ENCODE measurements around the gene CDC73. TPM values are rescaled to one million over a fixed set of nuclear protein-coding genes. Genes with fewer than 3 reads are reported as not detected.
A peak's percentile ranks its signal among the peaks of the same experiment; 100 is the strongest.

CDC73 gene
- 48.0 TPM for total RNA-seq

DNA sequence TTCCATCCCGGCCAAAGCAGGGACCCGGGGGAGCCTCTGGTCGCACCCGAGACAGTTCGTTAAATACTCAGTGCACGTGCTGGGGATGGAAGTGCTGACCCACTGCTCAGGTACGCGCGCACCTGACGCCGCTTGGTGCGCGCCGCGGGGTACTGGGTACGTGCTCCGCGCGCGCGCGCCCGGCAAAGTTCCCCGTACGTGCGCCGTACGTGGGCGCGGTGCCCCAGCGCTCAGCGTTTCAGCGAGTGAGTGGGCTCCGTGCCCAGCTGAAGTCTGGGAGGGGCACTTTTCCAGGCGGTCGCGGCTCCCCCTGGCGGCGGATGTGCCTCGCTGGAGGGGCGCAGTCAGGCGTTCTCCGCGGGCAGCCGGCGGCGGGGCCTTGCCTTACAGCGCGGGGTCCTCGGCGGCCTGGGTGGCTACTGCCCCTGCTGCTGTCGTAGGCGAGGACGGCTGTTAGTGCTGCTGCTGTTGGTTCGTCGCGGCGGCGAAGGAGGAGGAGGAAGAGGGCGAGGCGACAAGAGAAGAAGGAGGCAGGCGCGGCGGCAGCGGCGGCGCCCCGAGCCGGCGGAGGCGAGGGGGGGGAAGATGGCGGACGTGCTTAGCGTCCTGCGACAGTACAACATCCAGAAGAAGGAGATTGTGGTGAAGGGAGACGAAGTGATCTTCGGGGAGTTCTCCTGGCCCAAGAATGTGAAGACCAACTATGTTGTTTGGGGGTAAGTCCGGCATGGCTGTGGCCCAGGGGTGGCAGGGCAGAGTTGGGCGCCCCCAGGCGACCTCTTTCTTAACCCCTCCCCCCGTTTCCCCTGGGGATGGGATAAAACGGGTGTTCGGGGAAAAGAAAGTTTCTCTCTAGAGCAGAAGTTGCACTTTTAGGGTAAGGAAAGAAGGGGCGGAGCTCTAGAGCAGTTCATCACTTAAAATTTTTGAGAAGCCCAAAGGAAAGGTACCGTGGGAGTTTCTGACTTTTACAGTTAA lies at the start of gene CDC73:
Gene CDC73, plus strand, starts transcription at position 416 of the 978 bp plus-strand sequence. Its CDS starts 170 bp downstream, at position 586.
- DNase-seq: peak; percentile 98

DNA sequence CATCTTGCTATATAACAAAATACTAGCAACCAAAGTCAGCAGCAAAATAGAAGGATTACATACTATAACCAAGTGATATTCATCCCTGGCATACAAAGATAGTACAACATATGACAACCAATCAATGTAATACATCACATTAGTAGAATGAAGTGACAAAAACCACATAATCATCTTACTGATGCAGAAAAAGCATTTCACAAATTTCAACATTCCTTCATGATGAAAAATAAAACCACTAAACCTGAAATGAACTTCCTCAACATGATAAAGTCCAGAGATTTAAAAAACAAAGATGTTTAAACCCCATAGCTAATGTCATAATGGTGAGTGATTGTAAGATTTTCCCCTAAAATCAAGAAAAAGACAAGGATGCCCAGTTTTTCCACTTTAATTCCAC lies 43.8 kb upstream of the CDC73 start:
- DNase-seq: no peak

DNA sequence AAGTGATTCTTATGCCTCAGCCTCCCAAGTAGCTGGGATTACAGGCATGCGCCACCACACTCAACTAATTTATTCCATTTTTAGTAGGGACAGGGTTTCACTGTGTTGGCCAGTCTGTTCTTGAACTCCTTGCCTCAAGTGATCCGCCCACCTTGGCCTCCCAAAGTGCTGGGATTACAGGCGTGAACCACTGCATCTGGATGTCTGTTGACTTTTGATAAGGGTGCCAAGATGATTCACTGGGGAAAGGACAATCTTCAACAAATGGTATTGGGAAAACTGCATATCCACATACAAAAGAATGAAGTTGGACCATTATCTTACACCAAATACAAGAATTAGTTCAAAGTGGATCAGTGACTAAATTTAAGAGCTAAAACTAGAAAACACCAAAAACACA lies 42.6 kb upstream of the CDC73 start:
- DNase-seq: no peak

DNA sequence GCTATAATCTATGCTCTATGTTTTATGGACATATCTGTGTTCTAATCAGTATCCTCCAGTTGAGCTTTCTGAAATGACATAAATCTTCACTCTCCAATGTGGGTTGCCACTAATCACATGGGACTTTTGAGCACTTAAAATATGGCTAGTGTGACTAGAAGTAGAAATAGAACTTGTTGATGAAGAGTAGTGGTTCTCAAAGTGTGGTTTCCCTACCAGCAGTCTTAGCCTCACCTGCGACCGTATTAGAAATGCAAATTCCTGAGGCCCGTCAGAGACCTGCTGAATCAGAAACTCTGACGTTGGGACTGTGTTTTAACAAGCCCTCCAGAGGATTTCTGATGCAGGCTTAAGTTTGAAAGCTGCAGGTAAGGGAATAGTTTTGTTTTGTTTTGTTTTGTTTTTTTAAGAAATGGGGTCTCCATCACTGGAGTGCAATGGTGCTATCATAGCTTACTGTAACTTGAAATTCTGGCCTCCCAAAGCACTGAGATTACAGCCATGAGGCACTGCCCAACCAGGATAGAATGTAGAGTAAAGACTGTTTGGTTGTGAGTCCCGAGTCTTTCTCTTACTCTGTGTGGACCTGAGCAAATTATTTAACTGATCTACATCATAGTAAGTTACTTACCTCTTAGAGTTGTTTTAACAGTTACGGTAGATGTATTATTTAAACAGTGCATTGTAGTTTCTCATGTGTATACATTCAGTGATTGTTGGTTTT lies 38.3 kb upstream of the CDC73 start:
- no peak for DNase-seq

DNA sequence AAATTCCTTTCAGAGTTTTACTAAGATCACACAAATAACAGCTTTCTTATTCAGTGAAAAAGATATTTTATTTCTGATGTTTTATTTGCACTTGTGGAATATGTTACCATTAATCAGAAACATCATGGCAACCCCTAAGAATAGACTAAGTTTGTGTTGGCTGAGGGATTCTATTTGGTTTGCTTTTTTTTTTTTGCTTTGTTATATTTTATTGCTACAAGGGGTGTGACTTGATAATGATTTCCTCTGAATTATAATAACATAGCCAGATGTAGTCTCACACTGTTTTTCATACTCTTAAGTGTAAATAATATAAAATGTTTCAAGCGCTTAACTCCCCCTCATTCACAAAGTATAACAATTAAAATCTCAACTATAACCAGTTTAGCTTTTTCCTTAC lies 36.6 kb upstream of the CDC73 start:
- no peak for DNase-seq

DNA sequence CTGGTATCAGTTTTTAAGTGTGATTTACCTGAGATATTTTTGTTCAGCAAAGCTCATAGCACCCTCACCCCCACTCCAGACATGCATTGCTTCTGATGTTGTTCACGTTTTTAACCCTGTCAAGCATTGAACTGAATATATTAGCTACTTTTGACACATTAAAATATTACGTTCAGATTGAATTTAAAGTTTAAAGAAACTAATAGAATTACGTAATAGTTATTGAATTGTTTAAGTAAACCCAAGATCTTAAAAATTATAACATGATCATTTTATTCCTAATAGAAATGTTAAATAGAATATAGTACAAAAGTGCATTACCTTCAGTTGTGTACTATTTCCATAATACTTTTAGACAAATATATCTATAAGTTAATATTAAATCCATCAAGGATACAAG lies 35.5 kb upstream of the CDC73 start:
- no peak for DNase-seq

DNA sequence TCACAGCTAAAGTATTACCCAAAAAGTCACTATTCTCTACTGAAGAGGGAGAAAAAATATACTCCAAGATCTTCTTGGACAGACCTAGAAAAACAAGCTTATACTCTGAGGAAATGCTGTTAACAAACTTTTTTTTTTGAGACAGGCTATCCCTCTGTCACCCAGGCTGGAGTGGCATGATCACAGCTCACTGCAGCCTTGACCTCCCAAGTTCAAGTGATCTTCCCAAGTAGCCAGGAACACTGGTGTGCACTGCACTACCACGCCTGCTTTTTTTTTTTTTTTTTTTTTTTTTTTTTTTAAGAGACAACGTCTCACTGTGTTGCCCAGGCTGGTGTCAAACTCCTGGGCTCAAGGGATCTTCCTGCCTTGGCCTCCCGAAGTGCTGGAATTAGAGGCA lies 33.9 kb upstream of the CDC73 start:
- no peak for DNase-seq

DNA sequence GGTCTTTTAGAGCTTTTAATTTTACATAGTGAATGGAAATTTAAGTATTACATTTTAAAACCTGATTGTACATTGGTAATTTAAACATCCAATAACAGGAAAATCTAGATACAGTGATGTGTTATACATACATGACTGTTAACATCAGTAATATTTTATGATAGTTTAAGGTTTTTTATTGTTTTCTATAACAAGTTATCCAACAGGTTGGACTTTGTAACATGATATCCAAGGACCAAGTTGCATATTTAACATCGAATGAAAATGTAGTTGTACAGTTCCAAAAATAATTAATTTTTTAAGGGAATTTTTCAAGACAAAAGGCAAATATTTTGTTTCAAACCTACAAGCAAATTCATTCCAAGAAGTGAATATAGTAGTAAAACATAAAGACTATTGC lies 31.0 kb upstream of the CDC73 start:
- DNase-seq: no peak

DNA sequence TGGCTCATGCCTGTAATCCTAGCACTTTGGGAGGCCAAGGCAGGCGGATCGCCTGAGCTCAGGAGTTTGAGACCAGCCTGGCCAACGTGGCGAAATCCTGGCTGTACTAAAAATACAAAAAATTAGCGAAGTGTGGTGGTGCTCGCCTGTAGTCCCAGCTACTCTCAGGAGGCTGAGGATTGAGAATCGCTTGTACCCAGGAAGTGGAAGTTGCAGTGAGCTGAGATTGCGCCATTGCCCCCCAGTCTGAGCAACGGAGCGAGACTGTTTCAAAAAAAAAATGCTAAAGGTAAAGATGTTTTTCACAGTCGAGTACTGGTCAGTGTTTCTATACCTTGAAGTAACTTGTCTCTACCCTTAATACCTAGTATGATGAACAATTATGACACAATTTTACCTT lies 27.7 kb upstream of the CDC73 start:
- no peak for DNase-seq

DNA sequence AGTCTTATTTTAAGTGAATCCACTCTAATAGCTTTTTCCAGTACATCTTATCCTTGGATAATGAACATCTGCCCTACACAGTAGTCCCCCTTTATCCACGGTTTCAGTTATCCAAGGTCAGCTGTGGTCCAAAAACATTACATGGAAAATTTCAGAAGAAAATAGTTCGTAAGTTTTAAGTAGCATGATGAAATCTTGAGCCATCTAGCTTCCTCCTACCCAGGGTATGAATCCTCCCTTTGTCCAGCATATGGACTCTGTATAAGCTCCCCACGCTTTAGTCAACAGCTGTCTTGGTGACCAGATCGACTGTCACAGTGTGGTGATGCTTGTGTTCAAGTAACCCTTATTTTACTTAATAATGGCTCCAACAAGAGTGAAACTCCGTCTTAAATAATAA lies 19.2 kb upstream of the CDC73 start:
- peak; percentile 30 for DNase-seq

DNA sequence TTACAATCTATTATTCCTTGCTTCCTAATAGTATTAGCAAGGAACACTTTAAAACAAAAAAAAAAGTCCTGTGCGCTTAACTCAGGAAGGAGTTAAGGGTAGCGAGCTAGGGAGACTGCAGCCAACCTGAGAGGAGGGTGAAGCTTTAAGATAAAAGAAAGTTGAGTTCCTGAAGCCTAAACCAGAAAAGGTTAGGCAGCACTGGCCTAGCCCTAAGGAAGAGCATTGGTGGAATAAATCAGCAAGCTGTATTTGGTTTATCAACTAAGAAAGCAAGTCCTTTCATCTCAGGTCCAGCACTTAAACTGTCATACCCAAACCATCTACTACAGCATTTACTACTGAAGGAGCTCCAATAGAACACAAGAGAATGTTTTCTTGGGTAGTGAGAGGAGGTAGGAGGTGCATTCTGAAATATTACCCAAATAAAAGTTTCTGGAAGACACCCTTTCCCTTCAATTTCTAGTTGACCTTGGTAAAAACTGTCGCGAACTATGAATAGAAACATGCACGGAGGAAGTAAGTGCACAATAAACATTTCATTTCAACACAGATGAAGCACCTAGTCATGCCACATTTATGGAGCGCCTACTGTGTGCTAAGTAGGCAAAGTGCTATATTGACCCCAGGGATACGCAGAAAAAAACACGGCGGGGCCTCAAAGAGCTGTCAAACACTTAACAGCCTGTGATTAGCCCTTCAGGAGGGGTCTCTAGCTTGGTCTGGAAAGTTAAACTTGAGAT lies 17.9 kb upstream of the CDC73 start:
- DNase-seq: no peak

DNA sequence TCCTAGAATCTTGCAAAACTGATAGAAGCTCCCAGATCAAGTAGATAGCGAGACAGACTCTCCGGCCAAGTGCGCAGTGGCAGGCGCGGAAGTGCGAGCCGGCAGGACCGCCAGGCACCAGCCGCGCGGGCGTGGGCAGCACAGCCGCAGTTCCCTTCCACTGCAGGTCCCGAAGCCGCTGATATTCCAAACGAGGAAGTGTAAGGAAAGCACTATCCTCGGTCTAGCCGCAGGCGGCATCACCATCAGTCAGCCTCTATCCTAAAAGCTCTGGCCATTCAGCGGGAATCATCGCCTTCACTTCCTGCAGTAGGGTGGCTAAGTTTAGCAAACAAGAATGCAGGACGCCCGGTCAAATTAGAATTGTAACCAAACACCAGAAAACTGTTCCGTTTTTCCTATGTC lies 17.3 kb upstream of the CDC73 start:
- peak; percentile 60 for DNase-seq

DNA sequence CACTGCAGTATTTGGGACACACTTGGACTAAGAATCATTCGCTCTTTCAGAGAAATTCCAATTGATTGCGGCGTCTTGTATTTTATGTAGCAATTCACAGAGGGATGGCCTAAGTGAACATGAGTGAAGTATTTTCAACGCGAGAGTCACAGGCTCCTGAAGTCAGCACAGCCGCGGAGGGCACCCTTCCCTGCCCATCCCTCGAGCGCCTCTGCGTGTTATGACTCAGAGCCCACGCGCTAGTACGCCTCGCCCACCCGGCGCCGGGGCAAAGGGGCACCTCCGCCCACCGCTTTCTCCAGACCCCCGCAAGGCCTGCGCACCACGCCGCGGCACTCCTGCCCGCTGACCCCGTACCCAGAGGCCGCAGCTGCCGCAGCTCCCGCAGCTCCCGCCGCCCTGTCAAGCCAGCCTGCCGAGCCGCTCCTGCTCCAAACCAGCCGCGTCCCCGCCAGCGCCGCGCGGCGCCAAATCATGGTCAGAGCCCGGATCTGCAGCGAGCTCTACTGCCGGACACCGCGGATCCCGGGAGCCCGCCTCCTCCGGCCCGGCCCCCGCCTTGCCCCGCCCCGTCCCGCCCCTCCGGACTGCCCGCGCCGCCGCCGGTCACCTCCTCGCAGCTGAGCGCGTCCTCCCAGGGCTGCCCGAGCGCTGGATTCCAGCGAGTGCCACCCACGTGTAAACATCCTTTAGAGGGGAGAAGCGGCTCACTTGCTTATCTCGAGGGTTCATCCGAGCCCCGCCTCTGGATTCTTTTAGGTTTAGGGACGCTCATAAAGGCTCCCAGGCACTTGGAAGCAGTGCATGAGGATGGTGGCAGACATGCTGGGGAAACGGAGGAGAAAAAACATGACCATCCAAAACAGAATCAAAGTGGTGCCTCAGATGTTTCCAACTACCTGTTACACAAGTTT lies 16.7 kb upstream of the CDC73 start, which contains the start of gene GLRX2:
Gene GLRX2, minus strand, starts transcription at position 508 of the 914 bp plus-strand sequence. Its CDS starts 32 bp downstream, at position 476.
- DNase-seq: peak; percentile 90

DNA sequence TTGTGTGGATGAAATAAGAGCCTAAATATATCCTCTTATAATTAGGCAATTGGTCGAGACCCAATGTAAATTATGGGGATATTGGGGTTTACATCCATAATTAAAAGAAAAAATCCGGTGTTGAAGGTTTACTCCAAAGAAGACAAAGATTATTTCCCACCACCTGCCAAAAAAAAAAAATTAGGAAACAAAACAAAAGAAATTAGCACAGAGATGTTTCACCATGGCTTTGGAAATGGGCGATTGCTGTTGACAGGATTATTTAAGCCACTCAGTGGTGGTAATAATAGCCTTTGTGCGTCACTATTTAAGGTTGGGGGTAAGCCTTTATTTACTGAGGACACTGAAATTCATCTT lies 16.0 kb upstream of the CDC73 start:
- DNase-seq: no peak

DNA sequence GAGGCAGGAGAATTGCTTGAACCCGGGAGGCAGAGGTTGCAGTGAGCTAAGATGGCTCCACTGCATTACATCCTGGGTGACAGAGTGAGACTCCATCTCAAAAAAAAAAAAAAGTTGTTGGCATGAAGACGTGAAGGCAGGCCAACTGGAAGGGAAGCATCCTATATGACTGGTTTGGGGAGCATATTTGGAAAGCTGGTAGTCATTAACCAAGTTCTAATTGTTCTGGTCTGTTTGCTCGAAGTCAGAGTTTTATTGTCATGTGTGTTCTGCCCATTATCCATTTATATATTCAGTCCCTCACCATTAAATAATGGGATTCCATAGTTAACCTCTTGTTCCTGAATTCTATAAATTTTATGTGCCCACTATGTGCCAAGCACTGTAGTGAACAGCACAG lies 13.4 kb upstream of the CDC73 start:
- no peak for DNase-seq

DNA sequence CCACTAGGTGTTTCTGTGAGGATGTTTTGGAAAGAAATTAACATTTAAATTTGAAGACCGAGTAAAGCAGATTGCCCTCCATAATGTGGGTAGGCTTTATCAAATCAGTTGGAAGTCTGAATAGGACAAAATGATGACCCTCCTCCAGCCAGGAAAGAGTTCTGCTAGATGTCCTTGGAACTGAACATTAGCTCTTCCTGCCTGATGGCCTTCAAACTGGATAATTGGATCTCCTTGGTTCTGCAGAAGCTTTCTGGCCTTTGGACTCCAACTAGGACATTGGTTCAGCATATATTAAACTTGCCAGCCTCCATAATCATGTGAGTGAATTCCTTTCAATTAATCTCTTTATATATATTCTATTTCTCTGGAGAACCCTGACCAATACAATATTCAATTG lies 12.2 kb upstream of the CDC73 start:
- no peak for DNase-seq

DNA sequence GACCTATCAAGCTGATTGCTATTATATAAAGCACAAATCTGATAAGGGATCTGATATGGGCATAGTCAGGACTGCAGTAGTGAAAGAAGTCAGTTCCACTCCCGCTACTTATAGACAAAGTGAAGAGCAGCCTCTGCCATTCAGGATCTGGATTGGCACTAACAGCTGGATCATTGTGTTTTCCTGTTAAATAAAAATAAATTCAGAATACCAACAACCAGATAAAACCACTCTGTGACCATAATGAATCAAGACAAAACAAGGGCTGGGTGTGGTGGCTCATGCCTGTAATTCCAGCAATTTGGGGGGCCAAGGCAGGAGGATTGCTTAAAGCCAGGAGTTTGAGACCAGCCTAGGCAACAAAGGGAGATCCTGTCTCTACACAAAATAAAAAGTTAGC lies 11.6 kb upstream of the CDC73 start:
- DNase-seq: no peak

DNA sequence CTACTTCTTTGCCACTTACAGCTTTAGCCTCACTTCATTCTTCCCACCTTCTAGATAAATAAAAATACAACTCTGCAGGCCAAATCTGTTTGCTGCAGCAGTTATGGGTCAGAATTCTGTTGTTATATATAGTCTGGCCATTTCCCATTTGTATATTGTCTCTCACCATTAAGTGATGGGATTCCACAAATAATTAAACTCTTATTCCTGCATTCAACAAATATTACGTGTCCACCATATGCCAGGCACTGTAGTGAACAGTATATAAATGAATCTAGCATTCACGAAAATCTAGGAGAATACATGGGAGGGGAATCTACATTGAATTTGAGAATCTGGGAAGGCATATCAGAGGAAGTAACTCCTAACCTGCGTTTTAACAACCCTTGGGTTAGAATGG lies 11.0 kb upstream of the CDC73 start:
- DNase-seq: no peak

DNA sequence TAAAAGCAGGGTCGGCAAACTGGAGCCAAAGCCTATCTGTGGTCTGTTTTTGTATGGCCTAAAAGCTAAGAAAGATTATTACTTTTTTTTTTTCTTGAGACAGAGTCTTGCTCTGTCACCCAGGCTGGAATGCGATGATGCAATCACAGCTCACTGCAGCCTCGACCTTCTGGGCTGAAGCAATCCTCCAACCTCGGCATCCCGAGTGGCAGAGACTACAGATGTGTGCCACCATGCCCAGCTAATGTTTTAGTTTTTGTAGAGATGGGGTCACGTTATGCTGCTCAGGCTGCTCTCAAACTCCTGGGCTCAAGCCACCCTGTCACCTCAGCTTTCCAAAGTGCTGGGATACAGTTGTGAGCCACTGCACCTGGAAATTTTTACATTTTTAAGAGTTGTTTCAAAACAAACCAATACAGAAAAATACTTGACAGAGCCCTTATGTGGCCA lies 10.2 kb upstream of the CDC73 start:
- no peak for DNase-seq

DNA sequence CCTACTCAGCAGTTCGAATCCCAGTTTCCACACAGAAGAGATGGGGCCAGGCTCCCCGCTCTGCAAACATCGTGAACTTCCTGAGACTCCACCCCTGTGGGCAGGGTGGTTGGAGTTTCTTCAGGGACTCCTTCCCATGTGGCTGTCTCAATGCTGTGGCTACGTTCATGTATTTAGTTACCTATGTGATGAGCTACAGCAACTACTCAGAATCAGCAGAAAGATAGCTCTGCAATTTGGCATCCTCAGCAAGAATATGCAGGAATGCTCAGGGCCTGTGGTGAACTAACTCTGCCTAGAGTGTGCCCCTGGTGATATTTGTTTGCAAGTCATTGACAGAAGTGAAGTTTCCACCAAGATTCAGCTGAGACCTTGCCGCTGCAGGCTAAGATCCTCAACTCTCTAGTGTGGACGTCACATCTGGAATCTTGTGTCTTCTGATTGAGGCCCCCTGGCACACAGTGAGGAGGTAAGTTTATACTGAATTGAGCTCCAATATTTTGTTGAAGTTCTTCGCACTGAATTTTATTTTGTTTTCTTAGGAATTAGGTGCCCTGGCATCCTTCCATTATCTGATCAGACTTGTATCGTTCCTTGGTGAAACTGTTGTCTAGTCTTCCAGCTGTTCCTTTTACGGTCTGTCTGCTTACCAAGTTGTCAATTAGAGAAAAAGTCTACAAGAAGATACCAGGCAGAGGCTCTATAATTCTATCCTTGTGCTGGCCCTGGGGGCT lies 8.4 kb upstream of the CDC73 start:
- no peak for DNase-seq

DNA sequence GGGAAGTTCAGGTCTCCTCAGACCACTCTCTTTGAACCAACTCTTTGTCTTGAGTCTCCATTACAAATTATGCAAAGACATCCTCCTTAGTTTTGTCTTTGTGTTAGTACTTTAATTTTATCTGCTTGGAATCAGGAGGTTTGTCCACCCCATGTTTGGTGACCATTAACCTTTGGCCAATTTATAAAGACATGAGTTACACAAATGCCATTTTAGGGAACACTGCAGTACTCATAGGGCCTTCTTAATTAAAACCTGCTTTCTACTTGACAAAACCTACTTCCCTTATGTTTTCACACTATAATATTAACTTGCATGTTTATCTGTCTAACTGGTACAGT lies 7.9 kb upstream of the CDC73 start:
- no peak for DNase-seq
